ENCODE results near the gene EEF1AKMT4.

EEF1AKMT4 gene

GRCh38 chr3:184290331-184290730, 40.9 kb downstream of the EEF1AKMT4 start:
- Histone ChIP-seq H3K79me2 (ENCODE audit: control insufficient read depth, low read length) (no peaks in the 10 kb centered on the region), H3K4me2 (ENCODE audit: low read length) (no peak overlapping the region), H3K27me3 (ENCODE audit: control insufficient read depth, low read length) (peaks cover 12% of the 10 kb centered on the region), H3K36me3 (ENCODE audit: control insufficient read depth, low read length) (no peaks in the 10 kb centered on the region), H3K4me1 (ENCODE audit: control insufficient read depth, low read length) (no peaks in the 10 kb centered on the region), H3K4me3 (ENCODE audit: low read length) (no peak overlapping the region), H3F3A (ENCODE audit: control insufficient read depth, insufficient read depth) (no peaks in the 10 kb centered on the region), H3K9me2 (replicated peaks; ENCODE audit: control insufficient read depth, low read length) (no peaks in the 10 kb centered on the region), H4K20me1 (ENCODE audit: control insufficient read depth, insufficient read depth, low read depth, low read length) (no peaks in the 10 kb centered on the region), H3K9me3 (ENCODE audit: control insufficient read depth, insufficient read depth, low read length) (no peaks in the 10 kb centered on the region), H3K27ac (ENCODE audit: low read depth, low read length) (no peak overlapping the region)
- TF ChIP-seq, protein P1, sequence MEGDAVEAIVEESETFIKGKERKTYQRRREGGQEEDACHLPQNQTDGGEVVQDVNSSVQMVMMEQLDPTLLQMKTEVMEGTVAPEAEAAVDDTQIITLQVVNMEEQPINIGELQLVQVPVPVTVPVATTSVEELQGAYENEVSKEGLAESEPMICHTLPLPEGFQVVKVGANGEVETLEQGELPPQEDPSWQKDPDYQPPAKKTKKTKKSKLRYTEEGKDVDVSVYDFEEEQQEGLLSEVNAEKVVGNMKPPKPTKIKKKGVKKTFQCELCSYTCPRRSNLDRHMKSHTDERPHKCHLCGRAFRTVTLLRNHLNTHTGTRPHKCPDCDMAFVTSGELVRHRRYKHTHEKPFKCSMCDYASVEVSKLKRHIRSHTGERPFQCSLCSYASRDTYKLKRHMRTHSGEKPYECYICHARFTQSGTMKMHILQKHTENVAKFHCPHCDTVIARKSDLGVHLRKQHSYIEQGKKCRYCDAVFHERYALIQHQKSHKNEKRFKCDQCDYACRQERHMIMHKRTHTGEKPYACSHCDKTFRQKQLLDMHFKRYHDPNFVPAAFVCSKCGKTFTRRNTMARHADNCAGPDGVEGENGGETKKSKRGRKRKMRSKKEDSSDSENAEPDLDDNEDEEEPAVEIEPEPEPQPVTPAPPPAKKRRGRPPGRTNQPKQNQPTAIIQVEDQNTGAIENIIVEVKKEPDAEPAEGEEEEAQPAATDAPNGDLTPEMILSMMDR (IDR thresholded peaks at IDR 0.05; ENCODE audit: low read depth, low read length, poor library complexity, severe bottlenecking): no peak
- TF ChIP-seq EZH2phosphoT487 (IDR thresholded peaks at IDR 0.05; ENCODE audit: borderline replicate concordance, low read length): no peak

- H3K9me3 ChIP-seq (ENCODE audit: control insufficient read depth, insufficient read depth, low read length): no peaks in the 10 kb centered on the region
- H3K4me2 ChIP-seq (ENCODE audit: low read length): no peak overlapping the region
These were observed 41.7 kb downstream of the EEF1AKMT4 start for GRCh38 chr3:184291044-184291737.

GRCh38 chr3:184291738-184292445, 42.4 kb downstream of the EEF1AKMT4 start:
- Histone ChIP-seq H3K79me2 (ENCODE audit: control insufficient read depth, low read length) (no peaks in the 10 kb centered on the region), H3K4me1 (ENCODE audit: control insufficient read depth, low read length) (no peaks in the 10 kb centered on the region), H3K4me3 (ENCODE audit: low read length) (no peak overlapping the region), H3K9me2 (replicated peaks; ENCODE audit: control insufficient read depth, low read length) (no peaks in the 10 kb centered on the region), H3K27me3 (ENCODE audit: control insufficient read depth, low read length) (peaks cover 13% of the 10 kb centered on the region; the same call in 1 of the 2 replicates), H3F3A (ENCODE audit: control insufficient read depth, insufficient read depth) (0 out of 2 replicates have a peak, but pooled peaks cover 3% of the 10 kb centered on the region), H3K4me2 (ENCODE audit: low read length) (no peak overlapping the region), H4K20me1 (ENCODE audit: control insufficient read depth, insufficient read depth, low read depth, low read length) (no peaks in the 10 kb centered on the region), H3K36me3 (ENCODE audit: control insufficient read depth, low read length) (no peaks in the 10 kb centered on the region), H3K27ac (ENCODE audit: low read depth, low read length) (no peak overlapping the region), H3K9me3 (ENCODE audit: control insufficient read depth, insufficient read depth, low read length) (no peaks in the 10 kb centered on the region)
- no peak for TF ChIP-seq EZH2phosphoT487 (IDR thresholded peaks at IDR 0.05; ENCODE audit: borderline replicate concordance, low read length)
- TF ChIP-seq, protein P1 (IDR thresholded peaks at IDR 0.05; ENCODE audit: low read depth, low read length, poor library complexity, severe bottlenecking): no peak

More at GRCh38 chr3:184291044-184291737, 41.7 kb downstream of the EEF1AKMT4 start:
- TF ChIP-seq, protein P1 (IDR thresholded peaks at IDR 0.05; ENCODE audit: low read depth, low read length, poor library complexity, severe bottlenecking): no peak
- TF ChIP-seq EZH2phosphoT487 (IDR thresholded peaks at IDR 0.05; ENCODE audit: borderline replicate concordance, low read length): no peak
- Histone ChIP-seq H3K4me3 (ENCODE audit: low read length) (no peak overlapping the region), H4K20me1 (ENCODE audit: control insufficient read depth, insufficient read depth, low read depth, low read length) (no peaks in the 10 kb centered on the region), H3K4me1 (ENCODE audit: control insufficient read depth, low read length) (no peaks in the 10 kb centered on the region), H3K79me2 (ENCODE audit: control insufficient read depth, low read length) (no peaks in the 10 kb centered on the region), H3F3A (ENCODE audit: control insufficient read depth, insufficient read depth) (0 out of 2 replicates have a peak, but pooled peaks cover 3% of the 10 kb centered on the region), H3K36me3 (ENCODE audit: control insufficient read depth, low read length) (no peaks in the 10 kb centered on the region), H3K27me3 (ENCODE audit: control insufficient read depth, low read length) (peaks cover 13% of the 10 kb centered on the region; the same call in 1 of the 2 replicates), H3K27ac (ENCODE audit: low read depth, low read length) (no peak overlapping the region), H3K9me2 (replicated peaks; ENCODE audit: control insufficient read depth, low read length) (no peaks in the 10 kb centered on the region)
